DOHH2 (cell line): ENCODE data around the gene KRT40.

ENCODE experiments used
- H3F3A ChIP-seq: fragments of 200-600 bp; sonication (generic), shearing (Covaris generic); 2 replicates; pipeline ENCODE4 v1.6.0; 2016; ENCODE audit warnings: antibody characterized with exemption, mild to moderate bottlenecking; ENCODE audit not compliant: control insufficient read depth, insufficient read depth
- H3K27ac ChIP-seq: fragments of 200-600 bp; sonication (generic); 2 replicates; pipeline ENCODE4 v1.5.1; 2014; ENCODE audit warnings: low read depth, mild to moderate bottlenecking, low read length, moderate library complexity
- H3K27me3 ChIP-seq: fragments of 200-600 bp; sonication (generic); 2 replicates; pipeline ENCODE4 v1.6.1; 2014; ENCODE audit warnings: mild to moderate bottlenecking, low read length, mixed read lengths; ENCODE audit not compliant: control insufficient read depth
- H3K36me3 ChIP-seq: fragments of 200-600 bp; sonication (generic); 2 replicates; pipeline ENCODE4 v1.6.1; 2014; ENCODE audit warnings: mild to moderate bottlenecking, low read length, moderate library complexity, mixed read lengths; ENCODE audit not compliant: control insufficient read depth
- H3K4me1 ChIP-seq: fragments of 200-600 bp; sonication (generic); 2 replicates; pipeline ENCODE4 v1.6.1; 2014; ENCODE audit warnings: mild to moderate bottlenecking, low read length, mixed read lengths; ENCODE audit not compliant: control insufficient read depth
- H3K4me2 ChIP-seq: fragments of 200-600 bp; sonication (generic); 2 replicates; pipeline ENCODE4 v1.6.0; 2014; ENCODE audit warnings: mild to moderate bottlenecking, low read length, moderate library complexity
- H3K4me3 ChIP-seq: fragments of 200-600 bp; sonication (generic); 2 replicates; pipeline ENCODE4 v1.5.1; 2014; ENCODE audit warnings: mild to moderate bottlenecking, low read length, mixed read lengths
- H3K79me2 ChIP-seq: fragments of 200-600 bp; sonication (generic); 2 replicates; pipeline ENCODE4 v1.6.1; 2014; ENCODE audit warnings: mild to moderate bottlenecking, low read length, mixed read lengths; ENCODE audit not compliant: control insufficient read depth
- H3K9me2 ChIP-seq: fragments of 200-600 bp; sonication (generic); replicated peaks from 2 replicates; pipeline ENCODE4 v1.6.1; 2014; ENCODE audit warnings: mild to moderate bottlenecking, low read length, mixed read lengths; ENCODE audit not compliant: control insufficient read depth
- H3K9me3 ChIP-seq: fragments of 200-600 bp; sonication (generic); 2 replicates; pipeline ENCODE4 v1.6.1; 2014; ENCODE audit warnings: antibody characterized with exemption, low read length, mixed read lengths; ENCODE audit not compliant: control insufficient read depth, insufficient read depth
- H4K20me1 ChIP-seq: fragments of 200-600 bp; sonication (generic); 2 replicates; pipeline ENCODE4 v1.6.0; 2014; ENCODE audit warnings: low read depth, mild to moderate bottlenecking, antibody characterized with exemption, low read length, moderate library complexity; ENCODE audit not compliant: control insufficient read depth, insufficient read depth
- CTCF ChIP-seq: fragments of 200-600 bp; sonication (generic); IDR thresholded peaks from one replicate; pipeline ENCODE4 v1.5.1; 2014; ENCODE audit warnings: antibody characterized with exemption, mild to moderate bottlenecking, low read depth, low read length; ENCODE audit not compliant: poor library complexity, severe bottlenecking
- EZH2phosphoT487 ChIP-seq: fragments of 200-600 bp; sonication (generic); IDR thresholded peaks from 2 replicates; pipeline ENCODE4 v1.6.1; 2017; ENCODE audit warnings: borderline replicate concordance, mild to moderate bottlenecking, antibody characterized with exemption, low read length, moderate library complexity, mixed read lengths

KRT40 gene

GRCh38 chr17:40980596-40980995 is 3.5 kb downstream of the KRT40 start:
- H3K79me2 ChIP-seq, result no peaks in the 10 kb centered on the region
- TF ChIP-seq EZH2phosphoT487 (no peak), CTCF (no peak)
- no peaks in the 10 kb centered on the region for H3K9me2 ChIP-seq
- H3K4me2 ChIP-seq, result no peak overlapping the region
- H3F3A ChIP-seq, result no peaks in the 10 kb centered on the region
- no peaks in the 10 kb centered on the region for H3K9me3 ChIP-seq
- no peak overlapping the region for H3K4me3 ChIP-seq
- H3K27me3 ChIP-seq, result peaks cover 2% of the 10 kb centered on the region
- H3K27ac ChIP-seq, result no peak overlapping the region
- no peaks in the 10 kb centered on the region for H3K4me1 ChIP-seq
- H3K36me3 ChIP-seq, result no peaks in the 10 kb centered on the region
- no peaks in the 10 kb centered on the region for H4K20me1 ChIP-seq

- Histone ChIP-seq H3K27me3 (peaks cover 2% of the 10 kb centered on the region), H4K20me1 (no peaks in the 10 kb centered on the region), H3K27ac (no peak overlapping the region), H3K4me3 (no peak overlapping the region), H3K36me3 (no peaks in the 10 kb centered on the region), H3K9me2 (no peaks in the 10 kb centered on the region), H3K9me3 (no peaks in the 10 kb centered on the region), H3F3A (no peaks in the 10 kb centered on the region), H3K4me2 (no peak overlapping the region), H3K4me1 (no peaks in the 10 kb centered on the region), H3K79me2 (no peaks in the 10 kb centered on the region)
- TF ChIP-seq EZH2phosphoT487 (no peak), CTCF (no peak)
Observed at GRCh38 chr17:40980117-40980516, 4.0 kb downstream of the KRT40 start.

GRCh38 chr17:40978575-40979151 is 5.5 kb downstream of the KRT40 start:
- Histone ChIP-seq H3K4me1 (no peaks in the 10 kb centered on the region), H3K79me2 (no peaks in the 10 kb centered on the region), H3K36me3 (no peaks in the 10 kb centered on the region), H3K9me2 (no peaks in the 10 kb centered on the region), H3K27ac (no peak overlapping the region), H3F3A (no peaks in the 10 kb centered on the region), H4K20me1 (no peaks in the 10 kb centered on the region), H3K4me2 (no peak overlapping the region), H3K9me3 (no peaks in the 10 kb centered on the region), H3K27me3 (no peaks in the 10 kb centered on the region; the same call in none of the 2 replicates), H3K4me3 (no peak overlapping the region)
- TF ChIP-seq CTCF, result no peak
- no peak for TF ChIP-seq EZH2phosphoT487
